ENCODE measurements around the gene MEGF11.

The MEGF11 gene

GRCh38 chr15:66291816-66292570 is 38.4 kb upstream of the MEGF11 start:
- H3K4me3 ChIP-seq (ENCODE audit: low read depth, low read length): no peak overlapping the region

GRCh38 chr15:66290518-66290917 is 37.0 kb upstream of the MEGF11 start:
- TF ChIP-seq CTCF (IDR thresholded peaks at IDR 0.05): no peak
- H2AFZ ChIP-seq: no peak overlapping the region
- H3K4me1 ChIP-seq: peaks cover 4% of the 10 kb centered on the region

More at GRCh38 chr15:66291816-66292570, 38.4 kb upstream of the MEGF11 start:
- Histone ChIP-seq H3K79me2 (no peaks in the 10 kb centered on the region), H2AFZ (no peak overlapping the region), H3K27ac (peak overlapping the region; percentile 71), H3K9me3 (ENCODE audit: control insufficient read depth, low read length) (no peaks in the 10 kb centered on the region), H3K4me1 (peaks cover 5% of the 10 kb centered on the region), H3K4me2 (ENCODE audit: low read length) (peak overlapping the region; percentile 92), H3K36me3 (ENCODE audit: control insufficient read depth, insufficient read depth, low read length) (no peaks in the 10 kb centered on the region), H3K27me3 (ENCODE audit: control insufficient read depth, insufficient read depth, low read length) (no peaks in the 10 kb centered on the region), H3K9ac (no peak overlapping the region)
- no peak for TF ChIP-seq CTCF (IDR thresholded peaks at IDR 0.05)

GRCh38 chr15:66290007-66290406 is 36.5 kb upstream of the MEGF11 start:
- Histone ChIP-seq H3K27me3 (ENCODE audit: control insufficient read depth, insufficient read depth, low read length) (no peaks in the 10 kb centered on the region), H3K9ac (no peak overlapping the region), H2AFZ (no peak overlapping the region), H3K4me1 (peaks cover 2% of the 10 kb centered on the region), H3K36me3 (ENCODE audit: control insufficient read depth, insufficient read depth, low read length) (no peaks in the 10 kb centered on the region), H3K79me2 (no peaks in the 10 kb centered on the region), H3K4me3 (ENCODE audit: low read depth, low read length) (no peak overlapping the region), H3K4me2 (ENCODE audit: low read length) (no peak overlapping the region), H3K27ac (no peak overlapping the region), H3K9me3 (ENCODE audit: control insufficient read depth, low read length) (no peaks in the 10 kb centered on the region)
- no peak for TF ChIP-seq CTCF (IDR thresholded peaks at IDR 0.05)

More at GRCh38 chr15:66290518-66290917, 37.0 kb upstream of the MEGF11 start:
- H3K4me2 ChIP-seq (ENCODE audit: low read length): no peak overlapping the region
- H3K36me3 ChIP-seq (ENCODE audit: control insufficient read depth, insufficient read depth, low read length): no peaks in the 10 kb centered on the region
- no peaks in the 10 kb centered on the region for H3K9me3 ChIP-seq (ENCODE audit: control insufficient read depth, low read length)
- H3K79me2 ChIP-seq: no peaks in the 10 kb centered on the region
- no peak overlapping the region for H3K27ac ChIP-seq
- H3K4me3 ChIP-seq (ENCODE audit: low read depth, low read length): no peak overlapping the region
- H3K27me3 ChIP-seq (ENCODE audit: control insufficient read depth, insufficient read depth, low read length): no peaks in the 10 kb centered on the region
- H3K9ac ChIP-seq: no peak overlapping the region

- Histone ChIP-seq H3K27me3 (ENCODE audit: control insufficient read depth, insufficient read depth, low read length) (no peaks in the 10 kb centered on the region), H3K9me3 (ENCODE audit: control insufficient read depth, low read length) (no peaks in the 10 kb centered on the region), H2AFZ (no peak overlapping the region), H3K4me1 (no peaks in the 10 kb centered on the region), H3K27ac (no peak overlapping the region), H3K9ac (no peak overlapping the region), H3K4me2 (ENCODE audit: low read length) (no peak overlapping the region), H3K36me3 (ENCODE audit: control insufficient read depth, insufficient read depth, low read length) (no peaks in the 10 kb centered on the region), H3K4me3 (ENCODE audit: low read depth, low read length) (no peak overlapping the region), H3K79me2 (no peaks in the 10 kb centered on the region)
- no peak for TF ChIP-seq CTCF (IDR thresholded peaks at IDR 0.05)
These were observed 35.1 kb upstream of the MEGF11 start for GRCh38 chr15:66288551-66289185.

Measured in parathyroid adenoma (tissue), 2 donors.